OCI-LY1 (cell line): ENCODE results near the gene MAGED2.

Experiments used
- H2AFZ ChIP-seq: fragments of 200-600 bp; sonication (generic), shearing (Covaris generic); 2 replicates; pipeline ENCODE4 v1.6.0; 2014; ENCODE audit warnings: antibody characterized with exemption, mild to moderate bottlenecking, low read length
- H3F3A ChIP-seq: fragments of 200-600 bp; sonication (generic), shearing (Covaris generic); 2 replicates; pipeline ENCODE4 v1.6.0; 2014; ENCODE audit warnings: mild to moderate bottlenecking, antibody characterized with exemption, low read length, moderate library complexity; ENCODE audit not compliant: insufficient read depth
- H3K27ac ChIP-seq: fragments of 200-600 bp; sonication (generic); 2 replicates; pipeline ENCODE4 v1.5.1; 2014; ENCODE audit warnings: low read length, mixed run types, mild to moderate bottlenecking, low read depth; ENCODE audit not compliant: poor library complexity, severe bottlenecking
- H3K27me3 ChIP-seq: fragments of 200-600 bp; sonication (generic); 2 replicates; pipeline ENCODE4 v1.6.0; 2014; ENCODE audit warnings: antibody characterized with exemption, mild to moderate bottlenecking, low read length, moderate library complexity; ENCODE audit not compliant: insufficient read depth
- H3K36me3 ChIP-seq: fragments of 200-600 bp; sonication (generic); 2 replicates; pipeline ENCODE4 v1.6.1; 2014; ENCODE audit warnings: mild to moderate bottlenecking, antibody characterized with exemption, low read length, moderate library complexity, mixed read lengths; ENCODE audit not compliant: insufficient read depth
- H3K4me1 ChIP-seq: fragments of 200-600 bp; sonication (generic); 2 replicates; pipeline ENCODE4 v1.5.1; 2014; ENCODE audit warnings: mild to moderate bottlenecking, low read length, moderate library complexity; ENCODE audit not compliant: insufficient read depth, severe bottlenecking
- H3K4me2 ChIP-seq: fragments of 200-600 bp; sonication (generic), shearing (Covaris generic); 2 replicates; pipeline ENCODE4 v1.6.1; 2014; ENCODE audit warnings: low read length
- H3K4me3 ChIP-seq: fragments of 200-600 bp; sonication (generic); 2 replicates; pipeline ENCODE4 v1.5.1; 2014; ENCODE audit warnings: low read length, low read depth, mild to moderate bottlenecking, mixed read lengths; ENCODE audit not compliant: poor library complexity, severe bottlenecking
- H3K79me2 ChIP-seq: fragments of 200-600 bp; shearing (Covaris generic); 2 replicates; pipeline ENCODE4 v1.6.1; 2016; ENCODE audit warnings: mixed run types, low read length, mixed read lengths; ENCODE audit not compliant: insufficient read depth
- H3K9ac ChIP-seq: fragments of 200-600 bp; sonication (generic), shearing (Covaris generic); 2 replicates; pipeline ENCODE4 v1.6.1; 2014; ENCODE audit warnings: mild to moderate bottlenecking, low read length, mixed read lengths
- H3K9me2 ChIP-seq: fragments of 200-600 bp; sonication (generic), shearing (Covaris generic); 2 replicates; pipeline ENCODE4 v1.6.1; 2014; ENCODE audit warnings: low read depth, mild to moderate bottlenecking, low read length, mixed read lengths
- H3K9me3 ChIP-seq: fragments of 200-600 bp; shearing (Covaris generic); 2 replicates; pipeline ENCODE4 v1.6.1; 2014; ENCODE audit warnings: low read length, mixed read lengths
- H4K20me1 ChIP-seq: fragments of 200-600 bp; sonication (generic), shearing (Covaris generic); 2 replicates; pipeline ENCODE4 v1.6.0; 2016; ENCODE audit warnings: mild to moderate bottlenecking, low read length; ENCODE audit not compliant: insufficient read depth
- CTCF ChIP-seq: fragments of 200-600 bp; sonication (generic), shearing (Covaris generic); IDR thresholded peaks from 2 replicates; pipeline ENCODE4 v1.5.1; 2017; ENCODE audit warnings: mild to moderate bottlenecking, antibody characterized with exemption, low read length, moderate library complexity, mixed read lengths
- EZH2 ChIP-seq: fragments of 200-600 bp; sonication (generic), shearing (Covaris generic); IDR thresholded peaks from 2 replicates; pipeline ENCODE4 v1.8.0; 2017; ENCODE audit warnings: borderline replicate concordance, mixed run types, mild to moderate bottlenecking, antibody characterized with exemption, low read length, moderate library complexity, mixed read lengths

MAGED2 gene

GRCh38 chrX:54794795-54795194, 12.8 kb upstream of the MAGED2 start:
- Histone ChIP-seq H3K4me3 (no peak overlapping the region), H3K79me2 (no peaks in the 10 kb centered on the region), H3K9me2 (no peaks in the 10 kb centered on the region), H2AFZ (no peak overlapping the region), H3F3A (no peaks in the 10 kb centered on the region), H3K9me3 (no peaks in the 10 kb centered on the region), H3K27ac (no peak overlapping the region), H3K36me3 (no peaks in the 10 kb centered on the region), H4K20me1 (no peaks in the 10 kb centered on the region), H3K4me2 (no peak overlapping the region), H3K4me1 (no peaks in the 10 kb centered on the region), H3K27me3 (no peaks in the 10 kb centered on the region), H3K9ac (no peak overlapping the region)
- TF ChIP-seq EZH2 (no peak), CTCF (no peak)

- H3K4me2 ChIP-seq = no peak within 1 kb of the TSS
- no peaks in the 10 kb centered on the region for H3K4me1 ChIP-seq
- H3K9ac ChIP-seq = no peak within 1 kb of the TSS
- no peaks in the 10 kb centered on the region for H3K79me2 ChIP-seq
- no peaks in the 10 kb centered on the region for H3K36me3 ChIP-seq
- no peaks in the 10 kb centered on the region for H3K9me2 ChIP-seq
- H3K9me3 ChIP-seq = no peaks in the 10 kb centered on the region
- no peak within 1 kb of the TSS for H2AFZ ChIP-seq
- H3K4me3 ChIP-seq = no peak within 1 kb of the TSS
- no peak within 1 kb of the TSS for H3K27ac ChIP-seq
- H3F3A ChIP-seq = no peaks in the 10 kb centered on the region
- H3K27me3 ChIP-seq = no peaks in the 10 kb centered on the region
- no peaks in the 10 kb centered on the region for H4K20me1 ChIP-seq
- no peak for TF ChIP-seq EZH2
- TF ChIP-seq CTCF = no peak
These were observed 9.4 kb upstream of the MAGED2 start, which contains the start of gene ITIH6 for GRCh38 chrX:54798137-54798536. ITIH6 (minus strand) TSS chrX:54798255; CDS start chrX:54798210, 45 bp downstream.

GRCh38 chrX:54799046-54799445, 8.5 kb upstream of the MAGED2 start:
- H3K27ac ChIP-seq = no peak overlapping the region

More at GRCh38 chrX:54799046-54799445, 8.5 kb upstream of the MAGED2 start:
- no peaks in the 10 kb centered on the region for H4K20me1 ChIP-seq
- H3K27me3 ChIP-seq = no peaks in the 10 kb centered on the region
- H3K79me2 ChIP-seq = no peaks in the 10 kb centered on the region
- H3K9ac ChIP-seq = no peak overlapping the region
- H3K36me3 ChIP-seq = no peaks in the 10 kb centered on the region
- no peaks in the 10 kb centered on the region for H3K9me2 ChIP-seq
- no peak overlapping the region for H2AFZ ChIP-seq
- H3K4me1 ChIP-seq = no peaks in the 10 kb centered on the region
- H3K4me2 ChIP-seq = no peak overlapping the region
- H3K4me3 ChIP-seq = no peak overlapping the region
- no peaks in the 10 kb centered on the region for H3F3A ChIP-seq
- no peaks in the 10 kb centered on the region for H3K9me3 ChIP-seq
- TF ChIP-seq EZH2 = no peak
- TF ChIP-seq CTCF = no peak
